ENCODE measurements around the gene PCED1B.

PCED1B gene

DNA sequence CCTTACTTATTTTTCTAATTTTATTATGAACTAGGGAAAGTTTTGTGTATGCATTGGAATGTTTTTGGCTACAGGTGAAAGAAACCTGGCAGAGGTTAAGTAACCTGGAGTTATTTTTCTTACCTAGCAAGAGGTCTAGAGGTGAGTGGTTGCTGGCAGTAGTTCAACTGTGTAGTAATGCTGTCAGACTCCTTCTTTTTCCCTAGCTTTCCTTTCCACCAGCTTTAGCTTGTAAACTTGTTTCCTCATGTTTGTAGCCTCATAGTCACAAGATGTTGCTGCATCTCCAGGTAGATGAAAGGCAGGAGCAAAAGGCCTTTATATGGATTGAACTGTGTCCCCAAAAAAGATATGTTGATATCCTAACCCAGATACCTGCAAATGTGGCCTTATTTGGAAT, 105.4 kb downstream of the PCED1B start:
- Histone ChIP-seq H3K4me1 (no peaks in the 10 kb centered on the region), H3K4me3 (ENCODE audit: low read depth, low read length) (no peak overlapping the region), H3K9me3 (no peaks in the 10 kb centered on the region), H3K27me3 (no peaks in the 10 kb centered on the region), H3K36me3 (no peaks in the 10 kb centered on the region)
- TF ChIP-seq, protein P1, sequence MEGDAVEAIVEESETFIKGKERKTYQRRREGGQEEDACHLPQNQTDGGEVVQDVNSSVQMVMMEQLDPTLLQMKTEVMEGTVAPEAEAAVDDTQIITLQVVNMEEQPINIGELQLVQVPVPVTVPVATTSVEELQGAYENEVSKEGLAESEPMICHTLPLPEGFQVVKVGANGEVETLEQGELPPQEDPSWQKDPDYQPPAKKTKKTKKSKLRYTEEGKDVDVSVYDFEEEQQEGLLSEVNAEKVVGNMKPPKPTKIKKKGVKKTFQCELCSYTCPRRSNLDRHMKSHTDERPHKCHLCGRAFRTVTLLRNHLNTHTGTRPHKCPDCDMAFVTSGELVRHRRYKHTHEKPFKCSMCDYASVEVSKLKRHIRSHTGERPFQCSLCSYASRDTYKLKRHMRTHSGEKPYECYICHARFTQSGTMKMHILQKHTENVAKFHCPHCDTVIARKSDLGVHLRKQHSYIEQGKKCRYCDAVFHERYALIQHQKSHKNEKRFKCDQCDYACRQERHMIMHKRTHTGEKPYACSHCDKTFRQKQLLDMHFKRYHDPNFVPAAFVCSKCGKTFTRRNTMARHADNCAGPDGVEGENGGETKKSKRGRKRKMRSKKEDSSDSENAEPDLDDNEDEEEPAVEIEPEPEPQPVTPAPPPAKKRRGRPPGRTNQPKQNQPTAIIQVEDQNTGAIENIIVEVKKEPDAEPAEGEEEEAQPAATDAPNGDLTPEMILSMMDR (IDR thresholded peaks at IDR 0.05; ENCODE audit: low read depth, low read length), result no peak
- DNase-seq, result no peak

GRCh38 chr12:47186246-47186645, 106.8 kb downstream of the PCED1B start:
- Histone ChIP-seq H3K4me3 (ENCODE audit: low read depth, low read length) (no peak overlapping the region), H3K4me1 (no peaks in the 10 kb centered on the region), H3K9me3 (no peaks in the 10 kb centered on the region), H3K36me3 (no peaks in the 10 kb centered on the region), H3K27me3 (no peaks in the 10 kb centered on the region)
- no peak for DNase-seq
- TF ChIP-seq, protein P1 (IDR thresholded peaks at IDR 0.05; ENCODE audit: low read depth, low read length), result no peak

DNA sequence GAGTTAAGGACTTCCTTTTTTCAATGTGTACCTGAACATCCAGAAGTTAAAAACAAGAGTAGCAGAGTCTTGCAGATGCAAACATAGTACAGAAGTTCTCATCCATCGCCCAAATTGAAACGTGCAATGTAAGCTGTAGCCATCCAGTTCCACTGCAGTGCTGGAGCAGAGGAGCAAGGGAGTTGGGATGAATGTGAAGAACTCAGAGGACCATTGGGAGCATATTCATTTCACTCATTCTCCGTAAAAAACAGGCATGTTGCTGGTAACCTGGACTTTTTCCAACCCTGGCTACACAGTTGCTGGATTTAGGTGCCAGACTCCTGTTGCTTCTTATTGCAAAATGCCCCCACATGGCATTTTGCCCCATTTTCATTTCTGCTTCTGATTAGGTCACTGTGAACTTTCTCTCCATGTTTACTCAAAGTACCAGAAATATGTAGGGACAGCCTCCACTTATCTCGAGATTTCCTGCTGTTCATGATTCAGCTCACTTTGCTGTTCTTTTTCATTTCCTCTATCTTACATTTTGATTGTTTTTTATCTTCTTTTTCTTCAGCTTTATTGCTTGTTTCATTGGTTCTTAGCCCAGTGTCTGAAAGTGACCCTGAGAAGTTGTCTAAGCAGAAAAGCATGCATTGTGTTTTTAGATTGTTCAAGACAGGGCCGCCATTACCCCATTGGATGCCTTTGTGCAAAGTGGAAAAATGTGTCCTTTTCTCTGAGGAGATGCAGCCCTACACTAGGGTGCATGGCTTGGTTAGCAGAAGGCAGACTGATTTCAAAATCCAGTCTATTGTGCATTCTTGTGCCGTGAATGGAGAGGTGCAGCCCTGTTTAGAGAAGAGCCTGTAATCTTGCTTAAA, 109.4 kb downstream of the PCED1B start:
- Histone ChIP-seq H3K4me1 (no peaks in the 10 kb centered on the region), H3K27me3 (no peaks in the 10 kb centered on the region; the same call in 1 of the 2 replicates), H3K36me3 (no peaks in the 10 kb centered on the region), H3K9me3 (no peaks in the 10 kb centered on the region), H3K4me3 (ENCODE audit: low read depth, low read length) (no peak overlapping the region)
- TF ChIP-seq, protein P1 (IDR thresholded peaks at IDR 0.05; ENCODE audit: low read depth, low read length), result no peak
- no peak for DNase-seq

- no peaks in the 10 kb centered on the region for H3K9me3 ChIP-seq
- no peak overlapping the region for H3K4me3 ChIP-seq (ENCODE audit: low read depth, low read length)
- no peaks in the 10 kb centered on the region for H3K4me1 ChIP-seq
- DNase-seq, result no peak
- TF ChIP-seq, protein P1 (IDR thresholded peaks at IDR 0.05; ENCODE audit: low read depth, low read length), result no peak
- H3K27me3 ChIP-seq, result no peaks in the 10 kb centered on the region; the same call in 1 of the 2 replicates
- no peaks in the 10 kb centered on the region for H3K36me3 ChIP-seq
Measured at GRCh38 chr12:47189728-47190127, 110.3 kb downstream of the PCED1B start.

DNA sequence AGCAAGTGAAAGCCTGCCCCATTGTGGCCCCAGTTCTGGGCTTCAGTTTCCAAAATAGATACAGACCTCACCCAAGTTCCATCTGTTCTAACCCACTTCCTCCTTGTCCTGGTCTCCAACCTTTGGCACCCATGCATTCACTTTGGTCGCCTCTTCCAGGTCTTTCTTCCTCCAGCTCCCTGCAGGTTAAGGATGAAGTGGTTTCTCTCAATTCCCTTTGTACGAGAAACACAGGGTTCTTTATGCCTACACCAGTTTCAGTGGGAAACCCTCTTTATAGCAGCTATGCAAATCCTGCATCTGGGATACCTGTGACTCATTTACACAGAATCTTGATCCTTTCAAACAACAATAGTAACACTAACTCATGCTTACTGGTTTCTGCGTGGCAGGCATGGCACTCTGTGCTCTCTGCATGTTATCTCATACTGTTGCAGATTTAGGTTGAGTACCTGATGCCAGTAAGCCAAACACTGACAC, 110.9 kb downstream of the PCED1B start:
- TF ChIP-seq, protein P1 (IDR thresholded peaks at IDR 0.05; ENCODE audit: low read depth, low read length), result no peak
- H3K9me3 ChIP-seq, result no peaks in the 10 kb centered on the region
- no peaks in the 10 kb centered on the region; the same call in 1 of the 2 replicates for H3K27me3 ChIP-seq
- no peak for DNase-seq
- H3K4me3 ChIP-seq (ENCODE audit: low read depth, low read length), result no peak overlapping the region
- H3K4me1 ChIP-seq, result no peaks in the 10 kb centered on the region
- no peaks in the 10 kb centered on the region for H3K36me3 ChIP-seq

GRCh38 chr12:47190905-47191304, 111.5 kb downstream of the PCED1B start:
- Histone ChIP-seq H3K4me3 (ENCODE audit: low read depth, low read length) (no peak overlapping the region), H3K9me3 (no peaks in the 10 kb centered on the region), H3K27me3 (no peaks in the 10 kb centered on the region; the same call in 1 of the 2 replicates), H3K36me3 (no peaks in the 10 kb centered on the region), H3K4me1 (no peaks in the 10 kb centered on the region)
- TF ChIP-seq, protein P1 (IDR thresholded peaks at IDR 0.05; ENCODE audit: low read depth, low read length), result no peak
- DNase-seq, result no peak
